ENCODE measurements around the gene IGF2BP3. TPM values are rescaled to one million over a fixed set of nuclear protein-coding genes. Genes with fewer than 3 reads are reported as not detected.
A peak's percentile ranks its signal among the peaks of the same experiment; 100 is the strongest.

The IGF2BP3 gene
- total and polyA plus RNA-seq, 2 donors (not counting 3 experiments of a cell fraction or from before 2014, with no cell fraction given) = 41.2 to 111 TPM

DNA sequence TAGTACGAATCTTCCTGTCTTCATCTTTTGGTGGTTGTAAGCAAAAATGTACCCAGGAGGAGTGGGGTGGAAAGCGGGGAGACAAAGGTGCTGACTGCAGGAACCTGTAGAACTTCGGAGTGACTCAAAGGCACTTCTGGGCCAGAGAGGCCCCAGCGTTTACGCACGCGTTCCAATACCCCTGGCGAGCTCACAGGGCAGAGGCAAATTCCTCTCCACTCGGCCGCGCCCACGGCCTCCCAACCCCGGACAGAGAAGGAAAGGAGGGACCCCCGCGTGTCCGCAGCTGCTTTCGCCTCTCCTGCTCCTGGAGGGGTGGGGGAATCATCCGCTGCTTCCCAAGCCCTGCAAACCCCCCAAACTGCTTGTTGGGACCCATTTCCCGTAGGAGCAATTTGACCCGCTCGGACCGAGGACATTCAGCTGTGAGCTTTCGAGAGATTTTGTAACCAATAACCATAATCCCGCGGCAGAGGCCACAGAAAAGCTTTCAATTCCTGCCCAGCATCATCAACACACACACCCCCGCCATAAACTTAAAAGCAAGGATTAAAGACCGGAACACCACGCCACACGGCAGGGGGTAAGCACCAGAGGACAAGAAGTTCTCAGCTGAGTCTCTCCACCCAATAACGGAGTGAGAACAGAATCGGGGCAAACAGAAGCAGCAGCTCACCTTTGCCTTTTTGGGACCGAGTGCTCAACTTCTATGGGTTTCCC, 2.3 kb downstream of the IGF2BP3 start:
- peak overlapping the region; percentile 74 for H3K27ac ChIP-seq (ENCODE audit: insufficient read depth, low read depth, low read length)
- no peaks in the 10 kb centered on the region for H3K9me3 ChIP-seq (replicated peaks; ENCODE audit: control insufficient read depth, insufficient read depth, low read length)
- peak overlapping the region; percentile 25 for H2AFZ ChIP-seq (ENCODE audit: low read depth, low read length)
- FAIRE-seq (peak; percentile 31), DNase-seq (ENCODE audit: low read depth, low spot score) (peak; percentile 48)
- POLR2A ChIA-PET = no interaction called here
- CTCF ChIA-PET = interaction anchor here (0.7 to 4.5 kb wide), 10 partner anchors 10 to 195 kb away, joined by 3 to 17 read pairs (median 3); no protein-coding TSS in a partner anchor
- no peaks in the 10 kb centered on the region for H3K27me3 ChIP-seq (ENCODE audit: control insufficient read depth in 2 of 2, insufficient read depth in 2 of 2, low read length in 2 of 2)
- no peaks in the 10 kb centered on the region for H4K20me1 ChIP-seq (replicated peaks; ENCODE audit: control insufficient read depth, extremely low read depth, insufficient read depth, low read length)
- H3K79me2 ChIP-seq (ENCODE audit: control insufficient read depth, insufficient read depth, low read length) = peaks cover 69% of the 10 kb centered on the region
- no peaks in the 10 kb centered on the region for H3K36me3 ChIP-seq (ENCODE audit: control insufficient read depth in 2 of 2, extremely low read depth in 1 of 2, insufficient read depth in 2 of 2, low read length in 2 of 2)
- TSS peak; percentile 1 for BruUV-seq (replicated peaks)
- H3K4me1 ChIP-seq (ENCODE audit: control insufficient read depth, extremely low read depth, insufficient read depth, low read length) = peaks cover 45% of the 10 kb centered on the region
- peak overlapping the region; percentile 86 for H3K9ac ChIP-seq (replicated peaks; ENCODE audit: extremely low read depth, insufficient read depth, low read length)
- TF ChIP-seq GATA2 (IDR thresholded peaks at IDR 0.05; ENCODE audit: insufficient read depth, insufficient read length, low read depth, low read length) (no peak), EZH2 (IDR thresholded peaks at IDR 0.05; ENCODE audit: borderline replicate concordance, low read depth, low read length, severe bottlenecking) (no peak), JUN (IDR thresholded peaks at IDR 0.05; ENCODE audit: borderline replicate concordance, insufficient read depth, insufficient read length, low read depth) (no peak), POLR2A (IDR thresholded peaks at IDR 0.05; ENCODE audit: low read depth, low read length) (no peak), MYC (IDR thresholded peaks at IDR 0.05; ENCODE audit: low read depth, low read length) (no peak), POLR2AphosphoS5 (IDR thresholded peaks at IDR 0.05; ENCODE audit: insufficient read depth, low read depth, low read length) (peak; percentile 35)
- TF ChIP-seq, protein P1, sequence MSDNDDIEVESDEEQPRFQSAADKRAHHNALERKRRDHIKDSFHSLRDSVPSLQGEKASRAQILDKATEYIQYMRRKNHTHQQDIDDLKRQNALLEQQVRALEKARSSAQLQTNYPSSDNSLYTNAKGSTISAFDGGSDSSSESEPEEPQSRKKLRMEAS (IDR thresholded peaks at IDR 0.05; ENCODE audit: insufficient read depth, insufficient read length) = no peak
- intact Hi-C loops (cut with micrococcal nuclease) = no loop called here
- peak overlapping the region; percentile 96 for H3K4me2 ChIP-seq (ENCODE audit: insufficient read depth, low read length)
- peak overlapping the region; percentile 85 to 96 (median 95) for H3K4me3 ChIP-seq (replicated peaks in 1 of 3; ENCODE audit: insufficient read depth in 1 of 3, low read depth in 1 of 3, low read length in 3 of 3)
- no peaks in the 10 kb centered on the region for H3K9me1 ChIP-seq (replicated peaks; ENCODE audit: control insufficient read depth, extremely low read depth, insufficient read depth, low read length)
- dilution Hi-C loops (cut with MboI; ENCODE audit: extremely low pct_ligation_motif_present, low sequenced_read_pairs) = no loop called here

Data from endothelial cell of umbilical vein (primary cell).